ENCODE results near the gene PKD2L1. TPM values are rescaled to one million over a fixed set of nuclear protein-coding genes. Genes with fewer than 3 reads are reported as not detected.
"Not testable (repeated sequence)": the region's sequence is repeated elsewhere in the genome, so short reads cannot be mapped to it uniquely, and the experiment has no call there.

Gene PKD2L1
- total RNA-seq: not detected

GRCh38 chr10:100330079-100330478, at the start of gene PKD2L1:
Gene PKD2L1 (minus strand): TSS chr10:100330228. CDS start chr10:100330103, 125 bp downstream.
- POLR2A ChIA-PET: interaction anchor here (0.6 kb wide), 1 partner anchor 92 kb away, joined by 6 read pairs; no protein-coding TSS in a partner anchor
- ATAC-seq (ENCODE audit: low read depth): no peak
- H3K27ac Mint-ChIP-seq: no peak within 1 kb of the TSS

GRCh38 chr10:100377830-100378229, 47.8 kb upstream of the PKD2L1 start:
- POLR2A ChIA-PET: interaction anchor here (0.5 to 1.2 kb wide), 4 partner anchors 30 to 161 kb away, joined by 3 to 7 read pairs (median 3); partner anchors contain the start of gene SCD
- Mint-ChIP-seq H3K4me1 (peaks cover 20% of the 10 kb centered on the region), H3K27ac (peak overlapping the region; percentile 24), H3K36me3 (peaks cover 22% of the 10 kb centered on the region), H3K9me3 (no peaks in the 10 kb centered on the region), H3K4me3 (no peak overlapping the region), H3K27me3 (no peaks in the 10 kb centered on the region)
- ATAC-seq (ENCODE audit: low read depth) (no peak), DNase-seq (peak; percentile 50)

More at GRCh38 chr10:100330079-100330478, at the start of gene PKD2L1:
- Mint-ChIP-seq H3K4me1 (peaks cover 19% of the 10 kb centered on the region), H3K36me3 (no peaks in the 10 kb centered on the region), H3K9me3 (no peaks in the 10 kb centered on the region), H3K4me3 (no peak within 1 kb of the TSS), H3K27me3 (peaks cover 14% of the 10 kb centered on the region)
- no peak for DNase-seq

GRCh38 chr10:100376656-100377055, 46.6 kb upstream of the PKD2L1 start:
- POLR2A ChIA-PET: interaction anchor here (4.4 kb wide), 1 partner anchor 30 kb away, joined by 131 read pairs; the partner anchor contains the start of gene SCD
- H3K4me1 Mint-ChIP-seq: peaks cover 20% of the 10 kb centered on the region
- H3K36me3 Mint-ChIP-seq: peaks cover 12% of the 10 kb centered on the region
- not testable (repeated sequence) for ATAC-seq (ENCODE audit: low read depth); H3K27me3 Mint-ChIP-seq; H3K9me3 Mint-ChIP-seq; DNase-seq
- peak overlapping the region; percentile 3 for H3K4me3 Mint-ChIP-seq
- peak overlapping the region; percentile 32 for H3K27ac Mint-ChIP-seq

- POLR2A ChIA-PET: interaction anchor here (1.4 to 4.4 kb wide), 4 partner anchors 9 to 161 kb away, joined by 3 to 131 read pairs (median 20); partner anchors contain the start of genes HIF1AN and SCD
- not testable (repeated sequence) for ATAC-seq (ENCODE audit: low read depth); H3K36me3 Mint-ChIP-seq; H3K27ac Mint-ChIP-seq; H3K9me3 Mint-ChIP-seq; H3K4me3 Mint-ChIP-seq; H3K27me3 Mint-ChIP-seq; DNase-seq
- H3K4me1 Mint-ChIP-seq: peaks cover 31% of the 10 kb centered on the region
These were observed 44.8 kb upstream of the PKD2L1 start for GRCh38 chr10:100374677-100375353.

- POLR2A ChIA-PET: interaction anchor here (1.0 to 4.4 kb wide), 5 partner anchors 9 to 161 kb away, joined by 3 to 131 read pairs (median 7); partner anchors contain the start of genes HIF1AN and SCD
- no peaks in the 10 kb centered on the region for H3K9me3 Mint-ChIP-seq
- H3K36me3 Mint-ChIP-seq: peaks cover 3% of the 10 kb centered on the region
- peaks cover 35% of the 10 kb centered on the region for H3K4me1 Mint-ChIP-seq
- no peak overlapping the region for H3K27ac Mint-ChIP-seq
- DNase-seq: no peak
- no peak overlapping the region for H3K4me3 Mint-ChIP-seq
- no peak for ATAC-seq (ENCODE audit: low read depth)
- no peaks in the 10 kb centered on the region for H3K27me3 Mint-ChIP-seq
These were observed 44.2 kb upstream of the PKD2L1 start for GRCh38 chr10:100374200-100374655.

- ATAC-seq (ENCODE audit: low read depth) (peak; percentile 87), DNase-seq (peak; percentile 88)
- H3K27ac Mint-ChIP-seq: no peak overlapping the region
These were observed 43.5 kb upstream of the PKD2L1 start for GRCh38 chr10:100373298-100374199.

GRCh38 chr10:100372415-100373297, 42.6 kb upstream of the PKD2L1 start:
- no peak for ATAC-seq (ENCODE audit: low read depth)

More at GRCh38 chr10:100373298-100374199, 43.5 kb upstream of the PKD2L1 start:
- peaks cover 3% of the 10 kb centered on the region for H3K36me3 Mint-ChIP-seq
- POLR2A ChIA-PET: interaction anchor here (0.6 to 4.4 kb wide), 12 partner anchors 8 to 162 kb away, joined by 3 to 131 read pairs (median 3); partner anchors contain the start of genes HIF1AN and SCD
- no peak overlapping the region for H3K4me3 Mint-ChIP-seq
- H3K9me3 Mint-ChIP-seq: no peaks in the 10 kb centered on the region
- no peaks in the 10 kb centered on the region for H3K27me3 Mint-ChIP-seq
- peaks cover 35% of the 10 kb centered on the region for H3K4me1 Mint-ChIP-seq

GRCh38 chr10:100371482-100372027, 41.5 kb upstream of the PKD2L1 start:
- Mint-ChIP-seq H3K4me1 (peaks cover 29% of the 10 kb centered on the region), H3K36me3 (peaks cover 4% of the 10 kb centered on the region), H3K27me3 (no peaks in the 10 kb centered on the region), H3K27ac (peak overlapping the region; percentile 97), H3K4me3 (peak overlapping the region; percentile 75), H3K9me3 (no peaks in the 10 kb centered on the region)
- POLR2A ChIA-PET: interaction anchor here (1.2 to 4.7 kb wide), 8 partner anchors 11 to 139 kb away, joined by 4 to 87 read pairs (median 14); partner anchors contain the start of gene SCD
- ATAC-seq (ENCODE audit: low read depth) (no peak), DNase-seq (no peak)

More at GRCh38 chr10:100372415-100373297, 42.6 kb upstream of the PKD2L1 start:
- no peak for DNase-seq
- POLR2A ChIA-PET: interaction anchor here (0.6 to 4.7 kb wide), 11 partner anchors 9 to 163 kb away, joined by 3 to 131 read pairs (median 6); partner anchors contain the start of genes HIF1AN and SCD
- no peak overlapping the region for H3K27ac Mint-ChIP-seq
- no peaks in the 10 kb centered on the region for H3K27me3 Mint-ChIP-seq
- H3K36me3 Mint-ChIP-seq: peaks cover 3% of the 10 kb centered on the region
- H3K4me1 Mint-ChIP-seq: peaks cover 27% of the 10 kb centered on the region
- H3K9me3 Mint-ChIP-seq: no peaks in the 10 kb centered on the region
- H3K4me3 Mint-ChIP-seq: no peak overlapping the region

- ATAC-seq (ENCODE audit: low read depth) (peak; percentile 57), DNase-seq (peak; percentile 80)
- Mint-ChIP-seq H3K9me3 (no peaks in the 10 kb centered on the region), H3K4me1 (peaks cover 29% of the 10 kb centered on the region), H3K27ac (peak overlapping the region; percentile 97), H3K36me3 (peaks cover 7% of the 10 kb centered on the region), H3K27me3 (no peaks in the 10 kb centered on the region), H3K4me3 (peak overlapping the region; percentile 75)
- POLR2A ChIA-PET: interaction anchor here (1.1 to 4.7 kb wide), 10 partner anchors 11 to 165 kb away, joined by 3 to 87 read pairs (median 9); partner anchors contain the start of genes HIF1AN and SCD
These were observed 40.9 kb upstream of the PKD2L1 start for GRCh38 chr10:100370714-100371481.

GRCh38 chr10:100368721-100369120, 38.7 kb upstream of the PKD2L1 start:
- POLR2A ChIA-PET: interaction anchor here (4.7 kb wide), 1 partner anchor 22 kb away, joined by 87 read pairs; the partner anchor contains the start of gene SCD
- Mint-ChIP-seq H3K36me3 (peaks cover 17% of the 10 kb centered on the region), H3K27ac (no peak overlapping the region), H3K4me1 (peaks cover 34% of the 10 kb centered on the region), H3K4me3 (no peak overlapping the region), H3K9me3 (no peaks in the 10 kb centered on the region), H3K27me3 (no peaks in the 10 kb centered on the region)
- DNase-seq: no peak
- no peak for ATAC-seq (ENCODE audit: low read depth)

- Mint-ChIP-seq H3K27ac (peak overlapping the region; percentile 7), H3K4me3 (no peak overlapping the region), H3K4me1 (peaks cover 38% of the 10 kb centered on the region), H3K36me3 (peaks cover 50% of the 10 kb centered on the region), H3K9me3 (no peaks in the 10 kb centered on the region), H3K27me3 (no peaks in the 10 kb centered on the region)
- ATAC-seq (ENCODE audit: low read depth): peak; percentile 29
- DNase-seq: no peak
- POLR2A ChIA-PET: interaction anchor here (1.0 to 2.5 kb wide), 3 partner anchors 9 to 18 kb away, joined by 3 to 11 read pairs (median 8); partner anchors contain the start of gene SCD
These were observed 34.8 kb upstream of the PKD2L1 start for GRCh38 chr10:100364735-100365391.
